Endothelial cell (in vitro differentiated cells): Measurements from ENCODE around the gene TMEM151B. TPM values are rescaled to one million over a fixed set of nuclear protein-coding genes. Genes with fewer than 3 reads are reported as not detected.
"Not testable (repeated sequence)": the region's sequence is repeated elsewhere in the genome, so short reads cannot be mapped to it uniquely, and the experiment has no call there.

Source experiments
- DNase-seq: peaks from one replicate; pipeline ENCODE4 v3.0.0; 2021; ENCODE audit warnings: low spot score
- H3K27ac Mint-ChIP-seq: one replicate; pipeline ENCODE4 v1.8.0; 2021; ENCODE audit warnings: mixed read lengths, inconsistent platforms; ENCODE audit not compliant: unreplicated experiment
- H3K27me3 Mint-ChIP-seq: one replicate; pipeline ENCODE4 v1.8.0; 2021; ENCODE audit warnings: mild to moderate bottlenecking, moderate library complexity, mixed read lengths, inconsistent platforms; ENCODE audit not compliant: unreplicated experiment
- H3K36me3 Mint-ChIP-seq: one replicate; pipeline ENCODE4 v1.8.0; 2021; ENCODE audit warnings: mild to moderate bottlenecking, low read depth, mixed read lengths, inconsistent platforms; ENCODE audit not compliant: unreplicated experiment
- H3K4me1 Mint-ChIP-seq: one replicate; pipeline ENCODE4 v1.8.0; 2021; ENCODE audit warnings: mild to moderate bottlenecking, mixed read lengths, inconsistent platforms; ENCODE audit not compliant: unreplicated experiment
- H3K4me3 Mint-ChIP-seq: one replicate; pipeline ENCODE4 v1.8.0; 2021; ENCODE audit warnings: mild to moderate bottlenecking, mixed read lengths, inconsistent platforms; ENCODE audit not compliant: unreplicated experiment
- H3K9me3 Mint-ChIP-seq: one replicate; pipeline ENCODE4 v1.8.0; 2021; ENCODE audit warnings: mixed read lengths, inconsistent platforms; ENCODE audit not compliant: unreplicated experiment
- total RNA-seq: library from RNA; stranded (reverse); fragmentation: NEBNext Ultra II Directional; extraction: Animal tissue kit (Norgen Biotek cat#: 25700); gene quantifications from one replicate; pipeline ENCODE4 v1.2.1, GENCODE V29; 2021; ENCODE audit not compliant: unreplicated experiment
- TF ChIP-seq, protein P1 (sequence below): fragments of 200-600 bp; sonication (generic); IDR thresholded peaks from one replicate; pipeline ENCODE4 v1.5.0; 2021; ENCODE audit warnings: antibody characterized with exemption; ENCODE audit not compliant: unreplicated experiment

TMEM151B gene
- total RNA-seq, 1 donor from 2014 or later: 0.28 TPM

GRCh38 chr6:44312901-44313788 is 42.9 kb downstream of the TMEM151B start, which contains the start of gene AARS2:
AARS2 (minus strand) TSS chr6:44313347; CDS start chr6:44313323, 24 bp downstream.
- Mint-ChIP-seq H3K27ac (peak within 1 kb of the TSS; percentile 53), H3K9me3 (no peaks in the 10 kb centered on the region), H3K27me3 (peaks cover 2% of the 10 kb centered on the region), H3K4me1 (peaks cover 9% of the 10 kb centered on the region), H3K4me3 (peak within 1 kb of the TSS; percentile 97), H3K36me3 (peaks cover 22% of the 10 kb centered on the region)
- TF ChIP-seq, protein P1, sequence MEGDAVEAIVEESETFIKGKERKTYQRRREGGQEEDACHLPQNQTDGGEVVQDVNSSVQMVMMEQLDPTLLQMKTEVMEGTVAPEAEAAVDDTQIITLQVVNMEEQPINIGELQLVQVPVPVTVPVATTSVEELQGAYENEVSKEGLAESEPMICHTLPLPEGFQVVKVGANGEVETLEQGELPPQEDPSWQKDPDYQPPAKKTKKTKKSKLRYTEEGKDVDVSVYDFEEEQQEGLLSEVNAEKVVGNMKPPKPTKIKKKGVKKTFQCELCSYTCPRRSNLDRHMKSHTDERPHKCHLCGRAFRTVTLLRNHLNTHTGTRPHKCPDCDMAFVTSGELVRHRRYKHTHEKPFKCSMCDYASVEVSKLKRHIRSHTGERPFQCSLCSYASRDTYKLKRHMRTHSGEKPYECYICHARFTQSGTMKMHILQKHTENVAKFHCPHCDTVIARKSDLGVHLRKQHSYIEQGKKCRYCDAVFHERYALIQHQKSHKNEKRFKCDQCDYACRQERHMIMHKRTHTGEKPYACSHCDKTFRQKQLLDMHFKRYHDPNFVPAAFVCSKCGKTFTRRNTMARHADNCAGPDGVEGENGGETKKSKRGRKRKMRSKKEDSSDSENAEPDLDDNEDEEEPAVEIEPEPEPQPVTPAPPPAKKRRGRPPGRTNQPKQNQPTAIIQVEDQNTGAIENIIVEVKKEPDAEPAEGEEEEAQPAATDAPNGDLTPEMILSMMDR: peak; percentile 85
- peak; percentile 94 for DNase-seq

DNA sequence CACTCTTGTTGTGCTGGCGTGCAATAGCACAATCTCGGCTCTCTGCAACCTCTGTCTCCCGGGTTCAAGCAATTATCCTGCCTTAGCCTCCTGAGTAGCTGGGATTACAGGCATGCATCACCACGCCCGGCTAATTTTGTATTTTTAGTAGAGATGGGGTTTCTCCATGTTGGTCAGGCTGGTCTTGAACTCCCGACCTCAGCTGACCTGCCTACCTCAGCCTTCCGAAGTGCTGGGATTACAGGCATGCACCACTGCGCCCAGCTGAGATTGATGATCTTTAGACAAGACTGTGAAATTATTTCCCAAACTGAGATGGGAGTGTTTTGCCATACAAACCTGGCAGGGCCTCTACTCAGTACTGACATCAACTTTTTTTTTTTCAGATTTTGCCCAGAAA is 44.4 kb downstream of the TMEM151B start:
- not testable (repeated sequence) for H3K4me3 Mint-ChIP-seq

DNA sequence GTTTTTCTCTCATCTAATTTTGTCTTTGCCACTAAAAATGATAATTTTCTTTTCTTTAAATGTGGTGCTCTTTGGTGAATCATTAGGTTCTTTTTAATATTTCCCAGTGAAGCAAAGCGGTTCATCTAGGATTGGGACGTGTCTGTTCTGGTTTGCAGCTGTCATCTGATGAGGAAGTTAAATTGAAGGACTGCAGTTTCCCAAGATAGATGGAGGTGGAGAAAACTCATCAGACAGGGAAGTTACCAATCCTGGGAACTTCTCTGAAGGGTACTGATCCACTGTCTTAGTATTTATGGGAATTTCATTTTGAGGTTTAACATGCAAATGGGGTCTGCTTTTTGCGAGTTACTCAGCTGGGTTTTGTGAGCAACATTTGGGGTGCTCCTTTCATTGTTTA is 45.3 kb downstream of the TMEM151B start:
- Mint-ChIP-seq H3K4me1 (peaks cover 9% of the 10 kb centered on the region), H3K36me3 (peaks cover 7% of the 10 kb centered on the region), H3K27me3 (peaks cover 2% of the 10 kb centered on the region), H3K9me3 (no peaks in the 10 kb centered on the region), H3K27ac (no peak overlapping the region), H3K4me3 (no peak overlapping the region)
- DNase-seq: no peak
- TF ChIP-seq, protein P1: no peak

More for the DNA sequence above, 44.4 kb downstream of the TMEM151B start:
- H3K4me1 Mint-ChIP-seq, H3K27ac Mint-ChIP-seq, DNase-seq, H3K9me3 Mint-ChIP-seq, H3K27me3 Mint-ChIP-seq: not testable (repeated sequence)
- peaks cover 14% of the 10 kb centered on the region for H3K36me3 Mint-ChIP-seq

DNA sequence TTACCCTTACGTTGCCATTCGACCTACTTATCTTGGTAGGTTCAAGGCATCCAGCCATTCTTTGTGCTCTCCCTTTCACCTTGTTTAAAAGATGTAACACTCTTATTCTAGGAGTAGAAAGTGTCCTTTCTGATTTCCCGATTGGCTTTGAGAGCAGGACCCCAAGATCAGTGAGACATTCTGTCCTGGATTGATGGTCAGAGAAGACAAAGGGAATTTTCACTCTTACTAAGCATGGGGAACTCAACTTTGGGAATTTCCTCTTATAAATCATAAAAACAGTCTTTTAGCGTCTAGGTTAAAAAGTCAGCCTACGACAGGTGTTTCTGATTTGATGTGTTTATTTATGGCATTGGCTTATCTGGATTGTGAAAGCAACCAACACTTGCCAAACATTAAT is 45.7 kb downstream of the TMEM151B start:
- TF ChIP-seq, protein P1: no peak
- Mint-ChIP-seq H3K27me3 (peaks cover 2% of the 10 kb centered on the region), H3K4me1 (peaks cover 9% of the 10 kb centered on the region), H3K4me3 (no peak overlapping the region), H3K27ac (no peak overlapping the region), H3K36me3 (peaks cover 7% of the 10 kb centered on the region), H3K9me3 (no peaks in the 10 kb centered on the region)
- DNase-seq: no peak

DNA sequence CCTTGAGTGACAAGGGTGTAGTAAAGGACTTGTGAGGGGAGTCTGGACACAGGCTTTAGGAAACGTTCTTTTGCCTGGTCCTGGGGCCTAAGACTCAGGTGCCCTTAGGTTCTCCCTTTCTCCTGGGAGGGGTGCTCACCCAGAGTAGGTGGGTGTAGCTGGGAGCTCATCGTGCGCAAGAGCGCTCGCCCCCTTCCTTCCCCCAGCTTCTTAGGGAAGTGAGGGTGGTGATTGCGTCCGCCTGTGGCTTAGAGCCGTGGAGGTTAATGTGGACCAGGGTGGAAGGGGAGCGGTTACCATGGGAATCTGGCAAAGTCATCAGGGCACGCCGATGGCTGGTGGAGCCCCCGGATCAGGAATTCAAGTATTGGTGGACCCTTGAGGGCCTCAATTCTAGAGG is 46.2 kb downstream of the TMEM151B start:
- Mint-ChIP-seq H3K36me3 (peaks cover 6% of the 10 kb centered on the region), H3K27ac (no peak overlapping the region), H3K4me1 (peaks cover 9% of the 10 kb centered on the region), H3K9me3 (no peaks in the 10 kb centered on the region), H3K4me3 (no peak overlapping the region), H3K27me3 (peaks cover 2% of the 10 kb centered on the region)
- no peak for DNase-seq
- TF ChIP-seq, protein P1: no peak

DNA sequence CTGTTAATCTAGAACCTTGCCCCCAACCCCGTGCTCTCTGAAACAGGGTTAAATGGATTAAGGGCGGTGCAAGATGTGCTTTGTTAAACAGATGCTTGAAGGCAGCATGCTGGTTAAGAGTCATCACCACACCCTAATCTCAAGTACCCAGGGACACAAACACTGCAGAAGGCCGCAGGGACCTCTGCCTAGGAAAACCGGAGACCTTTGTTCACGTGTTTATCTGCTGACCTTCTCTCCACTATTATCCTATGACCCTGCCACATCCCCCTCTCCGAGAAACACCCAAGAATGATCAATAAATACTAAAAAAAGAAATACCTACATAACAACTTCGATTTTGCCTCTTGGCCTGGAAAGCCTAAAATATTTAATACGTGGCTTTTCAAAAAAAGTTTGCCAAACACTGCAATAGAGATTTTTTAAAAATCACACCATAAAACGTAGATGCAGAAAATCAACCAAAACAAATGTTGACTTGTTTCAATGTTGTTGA is 46.9 kb downstream of the TMEM151B start:
- H3K4me3 Mint-ChIP-seq, H3K27me3 Mint-ChIP-seq, H3K36me3 Mint-ChIP-seq, H3K4me1 Mint-ChIP-seq, DNase-seq, H3K27ac Mint-ChIP-seq, H3K9me3 Mint-ChIP-seq: not testable (repeated sequence)
